GM18951 (cell line): Measurements from ENCODE around the gene HEXIM1.

Experiments used
- POLR2A ChIP-seq: IDR thresholded peaks from 4 replicates; pipeline ENCODE4 v1.6.1; 2011; ENCODE audit warnings: mild to moderate bottlenecking; ENCODE audit not compliant: insufficient read length, insufficient read depth; ENCODE audit errors: extremely low read depth
- in situ Hi-C: fragments of 300-500 bp; cut with MboI; formaldehyde crosslinking; loops from one replicate; pipeline ENCODE4 v1.12.0; 2022; ENCODE audit warnings: low sequenced_read_pairs, mixed read lengths, inconsistent platforms; ENCODE audit not compliant: unreplicated experiment

HEXIM1 gene

GRCh38 chr17:45200701-45201100 is 52.4 kb downstream of the HEXIM1 start:
- no peak for TF ChIP-seq POLR2A
- in situ Hi-C loops, result no loop called here

- in situ Hi-C loops, result no loop called here
- TF ChIP-seq POLR2A, result no peak
Measured at GRCh38 chr17:45201457-45201856, 53.2 kb downstream of the HEXIM1 start.
